HG02981 (cell line): ENCODE measurements around the gene VPS54.

Experiments used
- ATAC-seq: cut with Tn5 transposase; IDR thresholded peaks from one replicate; pipeline ENCODE4 v1.9.1; 2021; ENCODE audit warnings: mild to moderate bottlenecking, moderate library complexity; ENCODE audit not compliant: unreplicated experiment

Gene VPS54

GRCh38 chr2:63926815-63927214 is 92.4 kb downstream of the VPS54 start:
- no peak for ATAC-seq

DNA sequence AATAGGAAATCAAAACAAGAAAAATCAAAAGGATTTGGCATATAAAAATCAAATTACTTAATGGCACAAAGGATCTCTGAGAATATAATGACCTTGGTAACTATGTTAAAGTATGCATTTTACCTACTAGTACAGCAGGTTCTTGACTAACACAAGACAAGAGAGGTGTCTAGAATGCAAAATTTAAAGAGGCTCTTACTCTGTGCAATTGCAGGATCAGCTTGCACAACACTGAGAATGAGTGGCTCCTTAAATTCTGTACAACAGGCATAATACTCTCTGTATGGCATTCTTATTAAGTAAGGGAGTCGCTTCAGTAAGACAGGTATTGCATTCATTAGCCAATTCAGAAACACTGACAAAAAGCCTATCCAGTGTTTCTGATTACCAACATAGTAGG is 104.9 kb downstream of the VPS54 start:
- ATAC-seq, result no peak

GRCh38 chr2:63903003-63903402 is 116.2 kb downstream of the VPS54 start:
- peak; percentile 81 for ATAC-seq

- no peak for ATAC-seq
Measured at GRCh38 chr2:63902149-63902548, 117.1 kb downstream of the VPS54 start.

DNA sequence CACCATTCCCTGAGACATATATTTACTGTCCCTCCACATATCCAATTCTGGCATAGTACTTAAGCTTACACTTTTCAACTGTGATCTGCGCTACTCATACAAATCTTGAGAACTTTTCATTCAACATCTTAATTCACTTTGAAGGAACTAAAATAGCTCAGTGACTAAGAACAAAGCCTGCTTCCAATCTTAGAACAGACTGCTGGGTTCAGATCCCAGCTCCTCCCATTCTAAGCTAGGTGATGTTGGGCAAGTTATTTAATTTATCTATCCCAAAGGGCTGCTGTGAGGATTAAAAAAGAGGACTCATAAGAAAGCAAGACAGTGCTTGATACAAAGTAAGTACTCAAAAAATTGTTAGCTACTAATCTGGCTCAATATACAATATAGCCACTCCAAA is 119.6 kb downstream of the VPS54 start:
- no peak for ATAC-seq

DNA sequence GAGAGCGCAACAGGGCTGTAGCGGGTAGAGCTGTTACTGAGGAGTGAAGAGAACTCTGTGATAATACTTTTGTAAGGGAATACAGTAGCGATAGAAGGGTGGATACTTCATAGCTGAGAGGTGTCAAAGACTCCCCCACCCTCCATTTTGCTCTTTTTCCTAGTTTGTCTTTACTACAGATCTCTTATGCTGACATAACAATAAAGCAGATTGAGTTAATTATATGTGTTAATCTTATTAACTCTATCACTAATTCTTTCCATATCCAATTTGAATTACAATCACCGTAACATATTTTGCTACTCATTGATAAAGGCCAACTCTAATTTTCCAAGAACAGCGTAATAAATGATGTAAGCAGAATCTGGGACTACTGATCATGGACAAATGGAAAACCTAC is 120.4 kb downstream of the VPS54 start:
- no peak for ATAC-seq

- no peak for ATAC-seq
Measured at GRCh38 chr2:63894167-63894566, 125.1 kb downstream of the VPS54 start.

DNA sequence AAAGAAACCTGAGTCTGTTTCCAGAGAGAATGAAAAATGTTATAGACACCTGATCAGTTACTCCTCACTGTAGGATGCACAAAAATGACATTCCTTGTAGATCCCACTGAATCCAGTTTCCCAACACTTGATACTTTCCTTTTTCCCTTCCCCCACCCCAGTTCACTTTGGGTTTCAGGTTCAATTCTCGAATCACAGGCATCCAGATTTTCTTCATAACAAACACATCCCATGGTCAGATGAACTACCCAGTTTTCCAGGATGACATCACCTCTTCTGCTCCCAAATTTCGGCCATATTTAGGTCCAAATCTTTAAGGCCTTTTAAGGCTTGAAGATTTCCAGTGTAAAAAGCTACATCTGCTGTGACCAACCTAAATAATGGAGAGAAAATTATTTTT is 126.1 kb downstream of the VPS54 start:
- ATAC-seq, result no peak

DNA sequence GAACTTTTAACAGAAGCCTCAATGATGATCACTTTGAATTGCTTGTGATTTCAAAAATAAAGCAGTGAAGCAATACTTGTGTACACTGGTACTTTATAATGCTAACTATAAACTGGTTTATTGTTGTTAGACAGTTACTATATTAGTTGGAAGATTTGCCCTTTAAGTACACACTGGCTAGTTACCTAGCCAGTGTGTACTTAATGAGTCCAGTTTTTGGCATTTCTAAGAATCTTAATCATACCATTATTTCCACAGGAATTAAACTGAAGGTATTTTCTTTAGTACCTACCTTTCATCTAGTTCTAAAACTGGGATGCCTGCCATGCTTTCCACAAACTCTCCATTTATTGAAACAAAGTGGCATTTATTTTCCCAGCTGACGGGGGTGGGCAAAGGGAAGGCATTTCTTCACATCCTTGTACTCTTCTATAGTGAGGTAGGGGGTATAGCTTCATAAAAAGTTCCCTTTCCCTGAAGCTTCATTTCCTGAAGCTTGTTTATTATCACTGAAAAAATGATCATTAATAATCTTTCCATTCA is 127.7 kb downstream of the VPS54 start:
- ATAC-seq, result no peak

DNA sequence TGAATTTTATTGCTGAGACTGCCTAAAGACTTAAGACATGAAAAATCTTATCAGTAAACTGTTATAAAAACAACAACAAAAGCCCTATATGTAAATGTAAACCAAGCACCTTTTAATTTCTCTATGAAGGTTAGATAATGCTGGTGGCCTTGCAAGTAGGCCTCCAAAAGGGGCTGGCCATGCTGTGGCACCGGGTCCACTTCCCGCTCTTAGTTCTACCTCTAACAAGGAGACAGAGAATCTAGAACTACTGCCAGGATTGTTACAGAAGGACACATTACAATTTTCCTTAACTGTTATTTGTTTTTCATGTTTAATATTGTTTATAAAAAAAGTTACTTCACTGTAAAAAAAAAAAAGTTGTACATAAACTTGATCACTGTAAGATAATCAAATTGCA is 128.6 kb downstream of the VPS54 start:
- ATAC-seq, result no peak

DNA sequence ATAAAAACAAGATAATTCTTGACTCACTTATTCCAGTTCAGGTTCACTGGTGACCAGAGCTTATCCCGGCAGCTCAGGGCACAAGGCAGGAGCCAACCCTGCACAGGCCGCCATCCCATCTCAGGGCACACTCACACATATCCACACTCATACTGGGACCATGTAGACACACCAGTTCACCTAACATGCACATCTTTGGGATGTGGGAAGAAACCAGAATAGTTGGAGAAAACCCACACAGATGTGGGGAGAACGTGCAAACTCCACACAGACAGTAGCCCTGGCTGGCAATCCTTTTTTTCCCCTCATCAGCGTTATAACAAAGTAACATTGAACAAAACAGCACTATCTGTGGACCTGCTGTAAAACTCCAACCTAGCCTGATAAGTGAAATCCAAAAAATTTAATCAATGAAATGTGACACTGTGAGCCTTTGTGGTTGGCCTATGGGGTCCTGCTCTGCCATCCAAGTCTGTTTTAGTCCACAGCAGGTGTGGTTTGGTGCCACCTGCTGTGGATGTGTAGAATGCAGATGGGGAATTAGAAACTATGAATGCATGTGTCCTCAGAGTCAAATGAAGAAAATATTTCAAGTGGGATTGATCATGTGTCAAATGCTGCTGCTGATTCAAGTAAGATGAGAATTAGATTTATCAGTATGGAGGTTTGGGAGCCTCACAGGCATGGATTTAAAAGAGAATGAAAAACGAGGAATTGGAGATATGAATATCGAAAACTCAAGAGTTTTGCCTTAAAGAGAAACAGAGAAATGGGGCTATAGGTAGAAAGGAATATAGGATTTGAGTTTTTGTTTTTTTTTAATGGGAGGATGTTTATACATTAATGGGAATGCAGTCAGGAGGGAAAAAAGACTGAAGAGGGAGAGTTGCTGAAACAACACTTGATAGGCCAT is 130.5 kb downstream of the VPS54 start:
- ATAC-seq, result peak; percentile 78

DNA sequence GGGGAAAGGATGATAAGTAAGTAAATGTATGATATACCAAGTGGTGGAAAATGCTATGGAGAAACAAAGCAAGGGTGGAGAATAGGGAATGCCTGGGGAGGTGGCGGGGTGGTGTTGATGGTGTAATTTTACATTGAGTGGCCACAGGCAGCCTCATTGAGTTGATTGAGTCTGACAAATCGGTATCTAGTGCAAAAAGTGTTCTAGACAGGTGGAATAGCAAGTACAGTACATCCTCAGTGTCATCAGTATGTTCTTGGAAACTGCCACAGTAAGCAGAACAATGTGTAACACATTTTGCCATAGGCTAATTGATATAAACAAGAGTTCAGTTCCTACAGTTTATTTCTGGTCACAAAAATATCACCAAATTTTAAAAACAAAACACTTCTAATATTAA is 131.2 kb downstream of the VPS54 start:
- ATAC-seq, result no peak

- ATAC-seq, result no peak
Measured at GRCh38 chr2:63886445-63886844, 132.8 kb downstream of the VPS54 start.

DNA sequence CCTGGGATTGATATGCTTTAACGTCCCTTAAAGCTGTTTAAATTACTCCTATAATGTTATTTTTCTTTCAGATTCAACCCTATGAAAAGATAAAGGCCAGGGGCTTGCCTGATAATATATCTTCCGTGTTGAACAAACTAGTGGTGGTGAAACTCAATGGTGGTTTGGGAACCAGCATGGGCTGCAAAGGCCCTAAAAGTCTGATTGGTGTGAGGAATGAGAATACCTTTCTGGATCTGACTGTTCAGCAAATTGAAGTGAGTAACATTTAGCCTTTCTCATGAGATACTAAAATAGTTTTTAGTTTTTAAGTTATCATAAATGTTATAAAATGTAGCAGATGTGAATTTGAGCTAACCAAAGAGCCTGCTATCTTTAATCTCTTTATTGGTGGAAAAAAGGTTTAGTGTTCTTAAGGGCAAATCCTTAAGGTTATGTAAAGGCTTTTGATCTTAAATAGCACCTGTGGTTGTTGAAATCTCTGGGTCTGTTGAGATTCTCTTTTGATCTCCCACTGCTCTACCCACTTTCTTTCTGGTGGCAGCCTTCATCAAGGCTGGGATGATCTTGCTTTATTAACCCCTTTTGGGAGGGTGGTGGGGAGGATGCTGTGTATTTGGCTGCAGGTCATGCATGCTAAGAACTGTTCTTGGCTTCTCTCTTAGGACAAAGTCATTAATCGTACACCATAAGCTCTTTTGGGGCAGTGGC is 136.7 kb downstream of the VPS54 start:
- no peak for ATAC-seq

GRCh38 chr2:63881205-63881604 is 138.0 kb downstream of the VPS54 start:
- ATAC-seq, result no peak

DNA sequence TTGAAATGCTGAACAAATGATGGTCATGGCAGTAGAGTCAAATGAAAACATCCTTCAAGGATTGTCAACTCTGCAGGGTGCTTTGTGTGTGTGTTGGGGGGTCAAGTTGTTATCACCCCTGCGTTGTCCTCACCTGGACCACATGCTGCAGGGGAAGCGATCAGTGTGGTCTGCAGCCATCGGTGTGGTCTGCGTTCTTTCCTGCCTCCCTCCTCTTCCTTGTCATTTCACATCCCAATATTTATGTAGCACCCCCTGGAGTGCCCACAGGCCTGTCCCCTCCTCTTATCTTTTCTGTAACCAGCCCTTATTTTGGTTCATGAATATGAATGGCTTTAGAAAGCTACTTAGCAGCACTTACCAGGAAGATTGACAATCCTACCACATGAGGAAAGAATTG is 138.6 kb downstream of the VPS54 start:
- no peak for ATAC-seq

- ATAC-seq, result no peak
Measured at GRCh38 chr2:63879876-63880433, 139.3 kb downstream of the VPS54 start.

DNA sequence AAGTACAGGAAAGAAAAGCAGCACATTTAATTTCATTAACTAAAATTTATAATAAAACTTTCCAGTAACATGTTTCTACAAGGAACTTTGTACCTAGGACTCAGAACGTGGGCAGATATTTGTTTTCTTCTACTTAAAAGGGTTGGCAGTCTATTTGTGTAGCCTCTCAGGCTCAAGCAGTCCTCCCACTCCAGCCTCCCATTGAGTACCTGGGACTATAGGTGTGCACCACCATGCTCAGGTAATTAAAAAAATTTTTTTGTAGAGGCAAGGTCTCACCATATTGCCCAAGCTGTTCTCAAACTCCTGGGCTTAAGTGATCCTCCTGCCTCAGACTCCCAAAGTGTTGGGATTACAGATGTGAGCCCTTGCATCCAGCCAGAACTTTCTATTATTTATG is 140.7 kb downstream of the VPS54 start:
- no peak for ATAC-seq

GRCh38 chr2:63876311-63876710 is 142.9 kb downstream of the VPS54 start:
- ATAC-seq, result no peak

- ATAC-seq, result no peak
Measured at GRCh38 chr2:63875559-63876245, 143.5 kb downstream of the VPS54 start.

DNA sequence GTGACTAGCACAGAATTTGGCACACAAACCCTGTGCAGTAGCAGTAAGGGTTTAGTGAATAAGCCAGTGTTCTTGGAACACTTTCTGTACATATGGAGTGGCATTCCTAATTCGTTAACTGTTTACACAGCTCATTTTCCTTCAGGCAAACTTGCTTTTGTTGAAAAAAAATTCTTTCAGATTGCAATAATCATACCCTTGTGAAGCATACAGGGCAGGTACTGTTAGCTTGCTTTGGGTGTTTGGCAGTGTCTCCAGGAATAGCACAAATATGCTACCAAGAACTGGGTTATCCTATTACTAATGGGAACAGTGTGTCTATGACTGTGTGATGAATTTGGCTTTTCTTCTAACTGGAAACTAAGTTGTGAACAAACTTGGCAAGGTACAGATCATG is 144.1 kb downstream of the VPS54 start:
- no peak for ATAC-seq
